Right lobe of liver (tissue), 6 donors: ENCODE measurements around the gene TBXAS1. TPM values are rescaled to one million over a fixed set of nuclear protein-coding genes. Genes with fewer than 3 reads are reported as not detected.
A peak's percentile ranks its signal among the peaks of the same experiment; 100 is the strongest.

ENCODE experiments used
- ATAC-seq, 4 donors: fragments of 200-7000 bp; cut with Tn5 transposase; one replicate each; pipeline ENCODE4 v1.9.1; 2020; ENCODE audit warnings: mild to moderate bottlenecking in 4 of 4, moderate library complexity in 4 of 4
- DNase-seq, 3 donors: peaks; one replicate each; pipeline ENCODE4 v3.0.0-alpha.2; 2020
- H3K27ac ChIP-seq, 3 donors: fragments of 200-600 bp; one replicate each; pipeline ENCODE4 v1.8.0; 2022
- H3K27me3 ChIP-seq, 2 donors: fragments of 200-600 bp; one replicate each; pipeline ENCODE4 v1.8.0; 2022
- H3K36me3 ChIP-seq, 4 donors: fragments of 200-600 bp; sonication (generic) in 1 of 4; one replicate each; pipeline versions ENCODE4 v1.5.1 to v1.8.0; 2017 to 2022; ENCODE audit warnings: control low read depth in 1 of 4
- H3K4me1 ChIP-seq, 4 donors: fragments of 200-600 bp; sonication (generic) in 1 of 4; one replicate each; pipeline versions ENCODE4 v1.5.1 to v1.8.0; 2017 to 2022; ENCODE audit warnings: control low read depth in 1 of 4
- H3K4me3 ChIP-seq, 3 donors: fragments of 200-600 bp; one replicate each; pipeline ENCODE4 v1.8.0; 2022
- H3K9me3 ChIP-seq, 4 donors: fragments of 200-600 bp; sonication (generic) in 1 of 4; one replicate each; pipeline versions ENCODE4 v1.5.1 to v1.8.0; 2017 to 2022; ENCODE audit warnings: control low read depth in 1 of 4
- CTCF ChIP-seq, 4 donors: fragments of 200-600 bp in 3 of 4; fragments of 450-650 bp in 1 of 4; IDR thresholded peaks; one replicate each; pipeline versions ENCODE4 v1.5.1 to v1.8.0; 2016 to 2022; ENCODE audit warnings: antibody characterized with exemption in 4 of 4, mild to moderate bottlenecking in 2 of 4
- POLR2A ChIP-seq: fragments of 450-650 bp; IDR thresholded peaks from one replicate; pipeline ENCODE4 v1.6.1; 2017; ENCODE audit warnings: antibody characterized with exemption, mild to moderate bottlenecking
- WGBS: methylation state at CpG from one replicate; pipeline ENCODE4 v1.1.6; 2018; ENCODE audit warnings: low coverage, low lambda C conversion rate; ENCODE audit not compliant: insufficient coverage; ENCODE audit errors: missing lambda C conversion rate; 5-methylcytosine and 5-hydroxymethylcytosine counted together
- intact Hi-C, 2 donors: fragments of 100-400 bp; cut with DNase I; formaldehyde crosslinking; loops; one replicate each; pipeline versions ENCODE4 v1.11.2 to v1.14.1; 2022
- total RNA-seq, 6 experiments: library from RNA; depleted of rRNA in 2 of 6; stranded (reverse); fragments of >200 nt in 2 of 6; fragmentation: NEBNext Ultra II Directional in 3 of 6; extraction: Animal tissue kit (Norgen Biotek cat#: 25700) in 3 of 6; gene quantifications; one replicate each; pipeline versions ENCODE4 v1.1.0 to v1.2.4, GENCODE V29; 2016 to 2023
- donor health status: DM: no; HTN: yes; CAD: no.
- donor health status: DM: no; HTN: no; CAD: no.
- donor health status: DM: no; HTN: no; CAD: no.
- donor health status: DM: no; HTN: yes; CAD: no.
- donor health status: DM: no; HTN: yes; CAD: no.

The TBXAS1 gene
- total RNA-seq, 6 experiments from 2014 or later = 7.6 to 15.6 (median 12.2) TPM

GRCh38 chr7:139871331-139871730, 42.3 kb downstream of the TBXAS1 start:
- Histone ChIP-seq H3K9me3 (no peaks in the 10 kb centered on the region), H3K27ac (no peak overlapping the region), H3K27me3 (no peaks in the 10 kb centered on the region), H3K36me3 (no peaks in the 10 kb centered on the region), H3K4me1 (no peaks in the 10 kb centered on the region), H3K4me3 (no peak overlapping the region)
- 82% methylated on average over 8 of the region's 8 CpGs for WGBS
- intact Hi-C loops = no loop called here
- ATAC-seq = peak in 1 of 4 donors; percentile 7
- DNase-seq = no peak
- no peak for TF ChIP-seq CTCF (IDR thresholded peaks at IDR 0.05)
- TF ChIP-seq POLR2A = no peak

GRCh38 chr7:139871820-139872219, 42.8 kb downstream of the TBXAS1 start:
- H3K4me1 ChIP-seq = no peaks in the 10 kb centered on the region
- intact Hi-C loops = no loop called here
- DNase-seq (no peak), ATAC-seq (no peak)
- WGBS = 77% methylated on average over 2 of the region's 2 CpGs
- no peaks in the 10 kb centered on the region for H3K27me3 ChIP-seq
- H3K36me3 ChIP-seq = no peaks in the 10 kb centered on the region
- TF ChIP-seq CTCF (IDR thresholded peaks at IDR 0.05) (no peak), POLR2A (no peak)
- H3K27ac ChIP-seq = no peak overlapping the region
- H3K4me3 ChIP-seq = no peak overlapping the region
- no peaks in the 10 kb centered on the region for H3K9me3 ChIP-seq

DNA sequence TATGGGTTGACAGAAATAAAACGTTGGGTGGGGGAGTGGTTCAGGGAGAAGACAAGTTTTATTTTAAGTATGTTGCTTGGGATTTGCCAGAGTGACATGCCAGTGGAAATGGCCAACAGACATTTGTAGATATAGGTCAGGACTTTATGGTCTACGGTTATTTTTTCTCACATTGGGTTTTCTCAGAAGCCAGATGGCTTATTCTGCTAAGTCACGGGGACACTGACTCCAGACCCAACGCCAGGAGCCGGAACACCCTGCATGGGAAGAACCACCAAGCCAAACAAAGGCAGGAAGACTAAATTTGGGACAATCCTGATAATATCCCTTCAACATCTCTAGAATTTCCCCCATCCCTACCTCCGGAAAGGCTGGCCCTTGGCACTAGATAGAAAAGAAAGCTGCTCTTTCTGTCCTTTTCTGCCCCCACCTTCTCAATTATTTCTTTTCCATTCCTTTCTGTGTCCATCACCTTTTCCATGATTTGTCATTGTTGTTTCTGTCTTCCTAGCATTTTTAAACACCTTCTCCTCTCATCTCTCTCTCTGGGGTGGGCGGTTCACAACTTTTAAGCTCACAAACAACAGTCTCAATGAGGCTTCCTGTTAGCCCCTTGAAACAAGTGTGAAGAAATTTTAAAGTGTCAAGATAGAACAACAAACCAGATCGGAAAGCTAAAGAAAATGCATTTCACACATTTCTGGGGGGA, 44.7 kb downstream of the TBXAS1 start:
- H3K36me3 ChIP-seq = no peaks in the 10 kb centered on the region
- H3K27ac ChIP-seq = peak overlapping the region in 1 of 3 donors; percentile 5
- H3K9me3 ChIP-seq = no peaks in the 10 kb centered on the region
- DNase-seq = peak in 1 of 3 donors; percentile 28
- H3K27me3 ChIP-seq = no peaks in the 10 kb centered on the region
- TF ChIP-seq CTCF (IDR thresholded peaks at IDR 0.05) = no peak
- no peak for TF ChIP-seq POLR2A
- H3K4me1 ChIP-seq = no peaks in the 10 kb centered on the region
- 54% methylated on average over 7 of the region's 8 CpGs for WGBS
- no peak overlapping the region for H3K4me3 ChIP-seq
- peak; percentile 36 to 47 (median 43) for ATAC-seq
- intact Hi-C loops = no loop called here

GRCh38 chr7:139874302-139874629, 45.2 kb downstream of the TBXAS1 start:
- Histone ChIP-seq H3K4me1 (no peaks in the 10 kb centered on the region), H3K9me3 (no peaks in the 10 kb centered on the region), H3K4me3 (no peak overlapping the region), H3K27me3 (no peaks in the 10 kb centered on the region), H3K36me3 (no peaks in the 10 kb centered on the region), H3K27ac (peak overlapping the region in 1 of 3 donors; percentile 5)
- no peak for TF ChIP-seq POLR2A
- no peak for TF ChIP-seq CTCF (IDR thresholded peaks at IDR 0.05)
- WGBS = 91% methylated on average over 9 of the region's 9 CpGs
- ATAC-seq (no peak), DNase-seq (no peak)
- intact Hi-C loops = no loop called here
